ENCODE measurements around the gene MDP1.

MDP1 gene

DNA sequence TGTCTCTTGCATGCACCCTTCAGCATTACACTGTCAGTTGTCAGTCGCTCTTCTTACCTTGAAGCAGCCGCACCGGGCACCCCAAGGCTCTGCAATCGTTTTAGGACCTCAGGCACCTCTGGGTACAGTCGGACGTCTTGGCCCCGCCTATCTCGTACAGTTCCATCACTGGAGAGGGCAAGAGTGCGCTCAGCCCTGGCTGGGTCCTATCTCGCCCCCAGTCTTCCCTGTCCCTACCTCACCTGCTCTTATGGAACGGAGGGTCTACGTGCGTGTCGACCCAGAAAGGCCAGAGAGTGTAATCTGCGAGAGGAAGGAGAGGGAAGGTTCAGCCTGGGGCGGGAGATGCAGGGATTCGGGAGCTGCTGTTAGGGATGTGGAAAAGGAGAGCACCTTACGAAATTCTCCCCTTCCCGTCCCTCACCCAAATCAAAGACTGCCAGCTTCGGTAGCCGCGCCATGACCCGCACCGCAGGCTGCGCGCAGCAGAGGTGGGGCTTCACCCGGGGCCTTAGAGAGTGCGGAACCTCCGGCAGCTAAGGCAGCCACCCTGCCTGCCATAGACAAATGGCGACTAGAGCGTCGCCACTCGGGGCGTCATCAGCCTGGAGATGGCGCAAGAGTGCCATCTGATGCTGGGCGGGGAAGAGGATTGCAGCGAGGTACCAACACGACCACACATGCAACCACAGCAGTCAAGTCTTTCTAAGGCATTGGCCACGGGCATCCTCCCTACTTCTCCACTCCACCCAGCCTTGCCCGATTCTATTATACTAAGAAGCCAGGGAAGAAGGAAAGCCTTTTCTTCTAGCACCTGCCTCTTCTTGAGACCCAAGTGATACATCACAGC is at the start of gene MDP1:
TSS of gene MDP1 (minus strand) at position 572 of the 850 bp plus-strand sequence. CDS start at position 461, 111 bp downstream.
- peak; percentile 68 for DNase-seq (ENCODE audit: low read depth)

DNA sequence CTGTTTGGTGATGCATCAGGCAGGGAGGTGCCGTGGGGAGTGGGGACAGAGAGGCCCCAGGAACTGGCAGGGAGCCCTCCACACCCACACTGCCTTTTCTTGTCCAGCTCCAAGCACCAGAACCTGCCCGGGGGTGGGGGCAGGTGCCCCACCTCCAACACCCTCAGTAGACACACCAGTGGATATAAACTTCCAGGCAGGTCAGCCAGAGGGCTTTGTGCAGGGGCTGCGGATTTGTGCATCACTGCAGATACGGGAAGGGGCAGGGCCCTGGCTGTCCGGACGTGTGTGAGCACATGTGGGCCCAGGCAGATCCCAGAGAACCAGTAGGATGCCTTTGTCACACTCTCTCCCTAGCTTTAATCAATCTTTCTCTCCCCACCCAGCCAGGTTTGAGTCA is 48.4 kb upstream of the MDP1 start:
- DNase-seq (ENCODE audit: low read depth) = no peak

DNA sequence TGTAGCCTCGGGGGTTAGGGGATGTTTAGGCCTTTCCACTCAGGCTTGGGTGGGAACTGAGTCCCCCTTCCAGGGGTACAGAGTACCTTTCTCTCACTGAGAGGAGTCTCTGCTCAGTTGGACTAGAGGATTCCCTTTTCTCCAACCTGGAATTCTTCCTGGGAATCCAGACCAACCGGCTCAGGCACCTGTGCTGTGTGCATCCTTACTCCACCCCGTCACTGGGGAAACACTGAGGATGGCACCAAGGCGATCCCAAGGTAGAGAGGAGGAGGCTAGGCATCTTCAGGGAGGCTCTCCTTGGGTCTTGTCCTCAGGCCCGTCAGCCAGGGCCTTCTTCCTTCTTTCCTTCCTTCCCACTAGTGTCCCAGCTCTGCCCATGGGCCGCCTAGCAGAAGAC is 48.0 kb upstream of the MDP1 start:
- DNase-seq (ENCODE audit: low read depth) = no peak

DNA sequence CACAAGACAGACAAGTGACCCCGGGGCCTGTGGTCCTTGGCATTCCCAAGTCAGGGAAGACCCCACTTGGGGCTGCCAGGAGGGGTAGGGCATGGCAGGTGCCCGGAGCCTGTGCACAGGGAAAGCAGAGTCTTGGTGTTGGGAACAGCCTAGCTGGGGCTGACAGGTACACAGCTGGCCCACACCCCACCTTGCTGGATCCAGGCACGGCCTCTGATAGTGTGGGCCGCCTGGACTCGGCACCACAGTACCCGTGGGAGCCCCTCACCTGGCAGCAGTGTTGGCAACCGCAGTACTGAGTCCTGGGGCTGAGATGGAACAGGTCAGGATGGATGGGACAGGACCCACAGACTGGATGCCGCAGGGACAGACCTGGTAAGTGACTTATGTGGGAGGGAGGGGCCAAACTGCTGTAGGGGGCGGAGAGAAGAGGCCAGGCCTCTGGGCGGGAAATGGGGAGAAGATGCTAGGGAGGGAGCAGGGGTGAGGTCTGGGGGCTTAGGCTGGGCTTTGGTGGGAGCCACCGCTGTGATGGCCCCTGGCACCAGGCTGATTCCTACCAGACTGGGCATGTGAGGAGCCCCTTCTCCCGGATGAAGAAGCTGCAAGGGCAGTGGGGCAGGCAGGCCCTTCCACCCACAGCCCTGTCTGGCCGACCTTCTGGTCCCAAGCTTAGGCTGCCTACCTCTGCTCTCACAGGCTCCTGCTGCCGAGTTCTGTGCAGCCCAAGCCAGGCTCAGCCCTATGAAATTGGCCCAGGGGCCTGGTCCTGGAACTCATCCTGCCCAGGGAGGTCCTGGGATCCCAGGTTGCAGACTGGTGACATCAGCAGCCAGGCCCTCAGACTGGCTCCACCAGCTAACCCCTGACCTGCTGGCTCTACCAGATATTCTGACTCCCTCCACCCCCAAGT is 47.2 kb upstream of the MDP1 start, which contains the start of gene TGM1:
TSS of gene TGM1 (minus strand) at position 357 of the 913 bp plus-strand sequence. CDS start 825 bp downstream, outside the sequence.
- no peak for DNase-seq (ENCODE audit: low read depth)

DNA sequence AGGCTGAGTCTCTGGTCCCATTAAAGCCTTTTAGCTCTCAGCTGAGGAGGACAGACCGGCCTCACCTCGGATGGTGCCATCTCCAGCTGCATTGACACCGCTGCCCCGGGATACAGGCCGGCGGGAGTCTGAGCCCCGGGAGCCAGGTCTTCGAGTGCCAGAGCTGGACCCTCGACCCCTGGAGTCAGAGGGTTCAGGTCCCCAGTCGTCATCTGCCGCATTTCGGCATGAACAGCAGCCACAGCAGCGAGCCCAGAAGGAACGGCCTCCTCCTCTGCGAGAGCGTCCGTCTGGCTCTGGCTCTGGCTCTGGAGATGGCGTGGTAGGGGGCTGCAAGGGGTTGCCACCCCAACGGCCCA is 46.1 kb upstream of the MDP1 start:
- DNase-seq (ENCODE audit: low read depth) = no peak

DNA sequence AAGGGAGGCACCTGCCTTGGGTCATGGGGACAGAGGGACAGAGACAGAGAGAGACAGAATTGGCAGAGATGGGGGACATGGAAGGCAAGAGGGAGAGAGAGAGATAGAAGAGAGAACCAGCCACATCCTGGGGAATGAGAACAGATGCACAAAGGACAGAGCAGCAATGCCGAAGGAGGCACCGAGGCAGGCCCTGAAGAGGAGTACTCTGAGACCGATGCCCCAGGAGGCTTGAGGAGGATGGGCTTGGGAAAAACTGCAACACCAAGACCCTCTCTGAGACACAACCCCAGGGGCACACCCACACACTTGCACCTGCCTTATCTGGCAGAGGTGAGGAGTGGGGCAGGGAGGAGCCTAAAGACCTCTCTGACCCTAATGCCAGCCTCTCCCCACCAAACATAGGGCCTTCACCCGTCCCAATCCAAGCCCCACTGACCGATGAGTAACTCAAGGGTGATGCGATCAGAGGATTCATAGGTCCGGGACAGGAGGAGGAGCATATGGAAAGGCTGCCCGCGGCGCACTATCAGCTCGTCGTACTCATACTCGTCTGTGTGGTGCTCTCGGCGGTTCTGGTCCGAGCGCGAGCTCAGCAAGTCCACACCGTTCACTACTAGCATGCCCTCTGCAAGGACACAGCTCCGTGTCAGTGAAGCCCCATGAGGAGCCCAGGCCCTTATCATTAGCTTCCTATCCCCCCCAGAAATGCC is 45.5 kb upstream of the MDP1 start:
- no peak for DNase-seq (ENCODE audit: low read depth)

DNA sequence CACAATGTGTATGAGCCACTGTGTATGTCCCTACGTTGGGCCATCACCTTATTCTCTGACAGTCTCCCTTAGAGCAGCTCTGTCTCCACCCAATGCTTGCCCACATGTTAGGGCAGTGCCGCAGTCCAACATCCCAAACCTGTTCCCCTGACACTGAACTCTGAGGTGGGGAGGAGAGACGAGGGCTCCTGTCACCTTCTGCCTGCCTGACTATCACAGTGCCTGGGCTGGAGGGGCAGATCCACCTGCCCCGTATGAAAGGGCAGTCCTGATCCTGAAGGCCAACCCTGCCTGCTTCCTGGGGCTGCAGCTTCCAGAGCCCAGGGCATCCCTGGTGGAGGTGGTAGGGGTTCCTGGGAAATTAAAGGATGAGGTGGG is 44.9 kb upstream of the MDP1 start:
- no peak for DNase-seq (ENCODE audit: low read depth)

DNA sequence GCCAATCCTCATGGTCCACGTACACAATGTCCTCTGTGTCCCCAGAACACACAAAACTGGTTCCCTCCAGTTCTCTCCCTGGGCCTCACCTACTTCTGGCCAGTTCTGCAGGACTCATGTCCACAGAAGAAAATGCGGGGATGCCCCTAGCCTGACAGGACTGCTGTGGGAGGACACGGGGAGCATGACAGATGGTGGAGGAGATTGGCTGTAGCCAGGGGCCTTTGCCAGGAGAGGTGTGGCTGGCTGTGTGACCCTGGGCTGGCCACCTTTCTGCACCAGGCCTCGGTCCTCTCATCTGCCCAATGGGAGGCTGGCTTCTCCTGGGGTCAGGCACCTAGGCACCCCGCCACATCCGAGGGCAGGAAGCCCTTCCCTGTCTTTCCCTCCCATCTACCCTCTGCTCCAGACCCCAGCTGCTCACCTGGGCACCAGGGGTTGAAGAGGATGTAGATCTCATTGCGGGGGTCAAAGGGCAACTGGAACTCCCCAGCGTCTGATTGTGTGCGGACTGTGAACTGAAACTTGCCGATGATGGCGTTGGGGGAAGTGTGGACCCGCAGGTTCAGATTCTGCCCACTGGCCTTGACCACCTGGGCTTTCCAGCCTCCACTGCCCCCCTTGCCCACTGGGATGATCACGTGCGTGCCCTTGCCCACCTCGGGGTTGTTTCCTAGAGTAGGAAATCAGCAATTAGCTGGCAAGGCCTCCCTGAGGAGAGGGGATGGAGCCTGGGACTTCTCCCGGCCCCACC is 44.3 kb upstream of the MDP1 start:
- DNase-seq (ENCODE audit: low read depth) = no peak

DNA sequence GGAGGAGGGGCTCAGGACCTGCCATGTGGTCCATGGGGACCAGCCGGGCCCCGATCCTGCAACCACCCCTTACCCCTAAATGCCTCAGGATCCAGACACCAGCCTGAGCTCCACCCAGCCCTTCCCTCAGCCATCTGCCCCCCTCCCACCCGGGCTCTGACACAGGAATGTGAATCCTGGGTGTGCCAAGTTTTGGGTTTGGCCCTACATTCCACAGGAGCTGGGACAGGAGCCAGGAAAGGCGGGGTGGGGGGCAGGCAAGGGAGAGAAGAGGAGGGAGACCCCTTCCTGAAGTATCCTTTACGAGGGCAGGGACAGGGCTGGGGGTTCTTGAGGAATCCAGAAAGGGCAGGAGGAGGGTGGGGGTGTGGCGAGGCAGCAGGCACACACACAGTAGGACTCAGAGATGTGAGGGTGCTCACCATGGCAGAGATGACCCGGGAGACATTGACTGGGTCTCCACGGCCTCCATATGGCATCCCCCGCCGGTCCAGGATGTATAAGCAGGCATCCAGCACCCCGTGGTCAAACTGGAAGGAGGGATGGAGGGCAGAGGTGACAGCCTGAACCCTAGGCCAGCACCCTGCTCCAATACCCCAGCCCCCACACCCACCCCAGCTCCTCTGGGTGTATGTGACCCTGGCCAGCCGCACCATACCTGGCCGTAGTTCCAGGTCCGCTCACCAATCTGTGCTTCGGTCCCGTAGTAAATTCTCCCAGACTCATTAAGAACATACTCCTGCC is 43.6 kb upstream of the MDP1 start:
- no peak for DNase-seq (ENCODE audit: low read depth)

DNA sequence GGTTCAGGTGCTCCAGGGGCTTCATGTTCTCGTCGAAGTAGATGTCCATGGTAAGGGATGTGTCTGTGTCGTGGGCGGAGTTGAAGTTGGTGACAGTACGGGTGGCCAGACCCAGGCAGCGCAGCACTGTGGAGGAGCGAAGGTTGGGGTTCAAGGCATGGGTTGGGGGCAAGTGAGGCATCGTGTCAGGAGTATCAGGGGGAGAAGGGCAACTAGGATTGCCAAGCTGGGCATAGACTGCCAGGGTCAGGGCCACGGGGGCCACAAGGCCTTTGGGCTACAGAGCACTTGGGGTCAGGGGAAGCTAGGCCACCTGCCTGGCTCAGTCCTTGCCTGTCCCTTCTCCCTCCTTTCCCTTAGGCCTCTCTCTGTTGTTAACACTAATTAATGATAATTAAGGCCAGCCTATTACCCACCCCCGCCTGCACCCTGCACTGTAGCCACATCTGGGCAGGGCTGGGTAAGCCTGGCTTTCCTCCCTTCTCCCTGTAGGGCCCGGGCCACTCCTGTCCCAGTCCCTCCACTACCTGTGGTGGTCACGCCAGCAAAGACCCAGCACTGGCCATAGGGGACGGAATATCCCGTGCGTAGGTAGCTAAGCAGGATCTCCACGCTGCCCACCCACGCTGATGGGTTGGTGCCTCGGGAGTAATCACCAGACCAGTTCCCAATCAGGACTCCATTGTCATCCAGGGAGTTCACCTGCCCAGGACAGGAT is 42.8 kb upstream of the MDP1 start:
- no peak for DNase-seq (ENCODE audit: low read depth)

DNA sequence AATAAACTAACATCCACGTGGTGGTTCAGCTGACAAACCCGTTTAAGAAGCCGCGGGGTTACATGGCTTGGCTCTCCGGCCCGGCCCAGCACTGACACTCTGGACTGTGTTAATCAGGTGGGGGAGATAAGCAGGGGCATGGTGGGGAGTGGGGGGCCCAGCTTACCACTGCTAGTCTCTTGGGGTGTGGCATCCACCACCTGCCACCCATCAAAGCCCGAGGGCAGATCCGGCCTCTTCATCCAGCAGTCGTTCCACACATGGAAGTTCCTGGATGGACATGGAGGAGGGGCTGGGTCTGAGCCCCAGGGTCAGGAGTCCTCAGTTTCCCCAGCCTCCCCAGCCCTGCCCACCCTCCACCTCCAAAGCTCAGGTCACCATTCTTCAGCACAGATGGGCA is 42.3 kb upstream of the MDP1 start:
- DNase-seq (ENCODE audit: low read depth) = no peak

DNA sequence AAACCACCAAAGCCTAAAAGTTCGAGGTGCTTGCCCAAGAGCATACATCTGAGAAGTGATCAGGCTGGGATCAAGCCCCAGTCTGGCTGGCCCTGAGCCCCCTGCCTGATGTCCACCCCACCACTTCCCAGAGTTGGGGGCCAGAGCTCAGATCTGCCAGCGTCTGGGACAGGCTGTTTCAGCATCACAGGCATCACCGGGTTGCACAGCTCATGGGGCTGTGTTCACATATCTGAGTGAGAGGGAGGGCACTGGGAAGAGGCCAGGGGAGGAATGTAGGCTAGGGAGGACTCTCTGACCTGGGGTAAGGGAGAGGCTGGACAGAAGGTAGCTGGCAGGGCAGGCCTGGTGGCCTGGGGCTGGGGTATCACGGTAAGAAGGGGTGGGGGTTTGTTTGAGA is 41.1 kb upstream of the MDP1 start:
- DNase-seq (ENCODE audit: low read depth) = no peak

DNA sequence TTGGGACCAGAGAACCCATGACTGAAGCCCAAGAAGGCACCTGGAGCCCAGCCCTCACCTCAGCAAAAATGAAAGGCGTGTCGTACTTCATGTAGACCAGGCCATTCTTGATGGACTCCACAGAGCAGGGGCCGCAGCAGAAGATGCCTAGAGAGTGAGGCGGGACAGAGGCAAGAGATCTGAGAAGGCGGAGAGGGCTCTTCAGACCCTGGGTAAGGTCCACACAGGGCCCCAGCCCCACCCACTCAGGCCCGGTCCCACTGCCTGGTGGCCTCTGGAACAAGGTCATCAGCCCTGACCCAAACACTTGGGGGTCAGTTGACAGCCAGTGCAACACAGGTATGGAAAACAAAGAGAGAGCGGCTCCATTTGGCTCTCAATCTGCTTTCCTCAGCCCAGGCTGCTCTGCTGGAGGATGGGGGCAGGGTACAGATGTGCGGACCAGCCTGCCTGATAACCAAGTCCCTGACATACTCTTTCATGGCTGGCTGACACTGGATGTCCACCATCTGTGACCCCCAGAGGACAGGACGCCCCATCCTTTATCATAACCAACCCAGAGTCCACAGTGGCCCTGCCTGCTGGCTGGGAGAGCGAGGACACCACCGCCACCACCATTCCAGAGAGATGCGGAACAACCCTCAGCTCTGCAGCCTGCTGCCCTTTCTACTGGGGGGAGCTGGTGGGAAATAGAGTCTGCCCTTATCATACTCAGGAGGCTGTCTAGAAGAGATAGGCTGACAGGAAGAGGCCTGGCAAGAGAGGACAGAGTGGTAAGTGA is 40.3 kb upstream of the MDP1 start:
- no peak for DNase-seq (ENCODE audit: low read depth)

DNA sequence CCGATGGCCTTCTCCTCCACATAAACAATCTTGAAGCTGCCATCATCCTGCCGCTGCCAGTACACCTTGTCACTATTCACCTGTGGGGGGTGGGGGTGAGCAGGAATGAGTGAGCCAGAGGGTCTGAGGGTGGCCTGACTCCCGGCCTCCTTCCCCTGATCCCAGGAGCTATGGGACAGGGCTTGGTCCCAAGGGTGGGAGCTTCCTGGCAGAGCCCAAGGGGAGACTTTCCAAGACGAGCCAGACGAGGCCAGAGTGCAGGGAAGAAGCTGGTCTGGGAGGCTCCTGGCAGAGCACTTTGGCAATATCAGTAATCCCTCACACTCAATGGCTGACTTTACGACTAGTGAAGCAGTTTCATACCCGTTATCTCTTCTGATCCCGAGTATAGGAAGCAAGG is 39.6 kb upstream of the MDP1 start:
- DNase-seq (ENCODE audit: low read depth) = no peak

DNA sequence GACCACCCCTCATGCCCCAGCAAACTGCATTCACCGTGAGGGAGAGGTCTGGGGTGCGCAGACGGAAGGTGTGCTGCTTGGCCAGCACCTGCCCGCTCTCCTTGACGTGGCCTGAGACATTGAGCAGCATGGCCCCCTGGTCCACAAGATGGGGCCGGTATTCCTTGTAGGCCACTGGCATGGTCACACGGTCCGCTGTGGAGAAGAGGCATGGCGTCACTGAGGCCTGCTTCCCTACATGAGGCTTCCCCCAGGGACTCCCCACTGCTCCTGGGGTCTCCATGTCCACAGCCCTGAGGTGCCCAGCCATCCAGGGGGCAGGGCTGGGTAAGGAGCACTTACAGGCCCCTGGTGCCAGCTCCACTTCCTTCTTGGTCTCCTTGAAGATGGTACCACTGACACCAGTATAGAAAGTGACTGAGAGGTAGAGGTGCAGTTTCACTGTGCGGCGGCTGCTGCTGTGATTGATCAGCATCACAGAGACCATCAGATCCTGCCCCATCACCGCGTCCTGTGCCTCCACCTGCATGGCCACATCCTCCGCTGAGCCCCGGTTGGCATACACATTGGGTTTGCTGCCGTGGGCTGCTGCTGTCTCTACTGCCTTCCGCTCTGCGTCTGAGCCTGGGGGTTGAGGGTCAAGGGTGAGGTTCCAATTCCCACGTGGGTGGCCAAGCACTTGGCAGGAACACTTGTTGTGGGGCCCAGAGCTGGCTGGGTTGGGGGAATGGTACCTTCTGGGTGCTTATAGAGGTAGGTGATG is 38.9 kb upstream of the MDP1 start:
- DNase-seq (ENCODE audit: low read depth) = no peak

DNA sequence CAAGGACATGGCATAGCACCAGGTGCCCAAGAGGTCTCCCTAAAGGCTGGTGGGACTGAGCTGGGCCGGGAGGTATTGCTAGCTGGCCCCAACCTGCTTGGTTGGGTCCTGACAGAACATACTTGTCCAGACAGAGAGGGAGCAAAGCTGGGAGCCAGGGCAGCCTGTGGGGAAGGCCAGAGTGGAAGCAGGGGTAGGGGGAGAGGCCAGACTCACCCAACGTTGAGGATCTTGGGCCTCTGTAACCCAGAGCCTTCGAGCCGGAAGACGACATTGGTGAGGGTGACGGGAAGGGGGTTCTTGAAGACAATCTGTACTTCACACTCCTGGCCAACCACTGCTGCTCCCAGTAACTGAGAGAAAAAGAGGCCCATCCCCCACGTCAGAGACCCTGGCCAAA is 38.1 kb upstream of the MDP1 start:
- DNase-seq (ENCODE audit: low read depth) = no peak

DNA sequence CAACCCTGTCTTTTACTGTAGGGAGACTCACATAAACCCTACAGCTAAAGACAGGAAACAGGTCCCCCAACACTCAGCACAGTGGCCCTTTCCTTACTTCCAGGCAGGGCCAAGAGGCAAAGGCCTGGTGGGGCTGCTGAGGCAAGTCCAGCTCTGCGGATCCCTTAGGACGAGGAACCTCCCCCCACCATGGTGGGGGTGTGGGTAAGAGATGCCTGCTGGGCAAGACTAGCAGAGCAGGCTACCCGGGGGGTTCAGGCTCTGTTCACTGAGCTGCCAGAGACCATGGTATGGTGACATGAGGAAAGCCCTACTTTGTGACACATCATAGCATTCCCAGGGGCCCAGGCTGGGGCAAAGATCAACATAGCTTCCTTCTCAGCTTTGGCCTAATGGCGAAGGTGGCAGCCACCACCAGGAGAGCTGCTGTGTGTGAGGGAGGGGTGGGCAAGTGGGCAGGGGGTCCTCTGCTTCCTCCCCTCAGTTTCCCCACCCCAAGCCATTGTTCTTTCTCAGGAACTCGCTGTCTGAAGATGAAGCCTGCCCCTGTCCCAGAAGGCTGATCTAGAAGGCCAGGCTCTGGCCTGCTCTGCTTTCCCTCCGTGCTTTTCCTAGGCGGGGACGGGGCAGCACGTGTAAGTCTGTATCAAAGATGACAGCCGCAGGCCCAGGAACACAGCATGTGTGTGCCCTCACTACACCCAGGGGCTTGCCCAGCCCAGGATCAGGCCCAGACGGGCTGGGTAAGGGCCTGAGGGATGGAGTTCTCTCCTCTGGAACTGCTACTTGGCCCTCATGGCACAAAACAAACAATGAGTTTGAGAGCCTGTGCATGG is 36.6 kb upstream of the MDP1 start:
- no peak for DNase-seq (ENCODE audit: low read depth)

DNA sequence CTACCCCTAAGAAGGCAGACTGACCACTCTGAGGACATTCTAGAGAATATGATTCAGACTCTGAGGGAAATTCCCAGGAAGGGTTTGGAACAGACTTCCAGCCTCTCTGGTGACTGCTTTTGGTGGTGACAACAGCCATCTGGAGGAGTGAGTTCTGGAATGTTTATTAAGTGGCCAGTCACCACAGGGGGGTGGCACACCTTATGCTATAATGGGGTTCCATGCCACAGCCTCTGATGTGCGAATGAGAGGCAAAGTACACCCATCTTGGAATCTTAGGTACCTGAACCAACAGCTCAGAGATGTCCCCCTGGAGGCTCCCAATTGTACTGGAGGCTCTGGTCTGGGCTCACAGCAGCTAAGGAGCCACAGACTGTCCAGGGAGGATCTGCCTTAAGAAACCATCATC is 36.0 kb upstream of the MDP1 start:
- no peak for DNase-seq (ENCODE audit: low read depth)

Data from stimulated activated CD8-positive, alpha-beta memory T cell treated with anti-CD3 and anti-CD28 coated beads, Interleukin-12 subunit alpha, Interleukin-12 subunit beta, amount 100 ng/mL, for 4 hours (primary cell).